Measurements from ENCODE around the gene CHAF1A. TPM values are rescaled to one million over a fixed set of nuclear protein-coding genes. Genes with fewer than 3 reads are reported as not detected.

CHAF1A gene
- total RNA-seq, 1 experiment from 2014 or later: 44.1 TPM

DNA sequence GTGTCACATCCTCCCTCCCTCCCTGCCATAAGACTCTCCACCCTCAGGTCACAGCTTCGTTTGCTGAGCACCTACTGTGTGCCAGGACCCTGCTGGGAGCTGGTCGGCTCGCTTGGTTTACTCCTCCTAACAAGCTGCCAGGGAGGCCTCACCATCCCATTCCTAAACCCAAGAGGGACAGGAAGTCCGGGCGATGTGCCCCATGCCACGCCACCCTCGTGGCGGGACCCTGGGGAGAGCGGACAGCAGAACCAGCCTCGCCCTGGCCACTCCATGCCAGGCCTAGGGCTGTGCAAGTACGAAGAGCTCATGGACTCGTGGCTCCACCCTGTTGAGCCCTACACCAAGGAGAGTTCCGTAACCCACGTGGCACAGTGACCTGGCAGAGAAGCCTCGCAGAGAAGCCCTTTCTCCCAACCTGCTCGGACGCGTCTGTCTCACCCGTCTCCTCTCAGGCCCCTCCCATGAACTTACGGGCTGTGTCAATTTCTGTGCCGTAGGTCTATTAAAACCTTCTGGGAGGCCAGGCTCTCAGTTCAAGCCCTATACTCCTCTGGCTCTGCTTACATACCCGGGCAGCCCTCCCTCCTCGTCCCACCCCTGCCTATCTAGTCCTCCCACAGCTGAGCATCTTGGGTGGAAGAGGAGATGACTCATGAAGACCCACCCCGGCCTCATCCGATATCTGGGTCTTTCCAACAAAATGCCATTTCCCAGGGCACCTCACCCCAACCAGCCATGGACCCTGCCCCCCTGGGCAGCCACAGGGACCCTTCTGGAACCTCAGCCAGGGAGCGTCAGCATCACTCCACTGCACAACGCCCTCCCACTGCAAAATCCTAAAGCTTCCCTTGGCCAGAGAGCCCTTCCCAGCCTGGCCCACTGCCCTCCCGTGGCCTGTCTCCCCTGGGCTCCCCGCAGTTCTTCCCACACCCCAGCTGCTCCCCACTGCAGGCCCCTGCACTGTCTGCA lies 52.6 kb downstream of the CHAF1A start:
- DNase-seq (ENCODE audit: low read depth): no peak

DNA sequence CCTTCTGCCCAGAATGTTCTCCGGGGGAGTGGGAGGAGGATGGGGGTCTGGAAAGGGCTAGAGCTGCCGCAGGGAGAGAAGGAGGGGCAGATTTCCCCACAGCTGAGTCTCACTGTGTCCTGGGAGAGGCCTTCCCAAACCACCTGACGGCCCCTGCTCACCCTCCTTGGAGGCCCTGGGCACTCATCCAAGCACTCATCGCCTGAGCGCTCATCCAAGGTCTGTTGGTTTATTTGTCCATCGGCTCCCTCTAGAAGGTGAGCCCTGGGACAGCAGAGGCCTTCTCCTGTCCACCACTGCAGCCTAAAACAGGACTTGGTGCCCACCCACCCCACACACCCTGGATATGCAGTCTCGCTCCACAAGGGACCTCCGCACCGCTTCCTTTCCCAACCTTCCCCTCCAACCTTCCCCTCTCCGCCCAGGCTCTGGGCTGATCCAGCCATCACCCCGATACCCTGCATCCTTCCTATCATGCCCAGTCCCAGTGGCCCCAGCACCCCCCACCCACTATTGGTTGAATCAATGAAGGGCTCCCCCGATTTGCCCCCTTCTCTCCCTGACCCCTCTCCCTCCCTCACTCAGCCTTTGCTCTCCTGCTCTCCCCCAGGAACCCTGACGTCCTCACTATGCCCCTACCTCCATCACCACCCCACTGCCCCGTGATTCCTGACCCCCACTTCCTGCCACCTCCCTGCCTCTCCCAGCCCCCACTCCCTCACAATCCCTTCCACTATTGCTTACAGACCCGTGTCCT lies 53.5 kb downstream of the CHAF1A start:
- peak; percentile 15 for DNase-seq (ENCODE audit: low read depth)

DNA sequence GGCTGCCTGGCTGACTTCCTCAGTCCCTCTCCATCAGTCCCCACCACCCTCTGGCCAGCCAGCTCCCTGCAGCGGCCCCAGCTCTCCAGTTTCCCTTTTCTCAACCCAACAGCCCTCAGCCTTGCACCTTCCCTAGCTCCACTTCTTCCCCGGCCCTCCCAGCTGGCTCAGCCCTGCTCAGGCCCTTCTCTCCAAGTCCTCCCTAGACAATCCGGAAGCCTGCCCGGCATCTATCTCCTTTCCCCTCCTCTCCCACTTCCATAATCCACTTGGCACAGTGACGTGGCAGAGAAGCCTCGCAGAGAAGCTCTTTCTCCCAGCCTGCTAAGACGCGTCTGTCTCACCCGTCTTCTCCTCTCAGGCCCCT lies 54.0 kb downstream of the CHAF1A start:
- DNase-seq (ENCODE audit: low read depth): peak; percentile 35

DNA sequence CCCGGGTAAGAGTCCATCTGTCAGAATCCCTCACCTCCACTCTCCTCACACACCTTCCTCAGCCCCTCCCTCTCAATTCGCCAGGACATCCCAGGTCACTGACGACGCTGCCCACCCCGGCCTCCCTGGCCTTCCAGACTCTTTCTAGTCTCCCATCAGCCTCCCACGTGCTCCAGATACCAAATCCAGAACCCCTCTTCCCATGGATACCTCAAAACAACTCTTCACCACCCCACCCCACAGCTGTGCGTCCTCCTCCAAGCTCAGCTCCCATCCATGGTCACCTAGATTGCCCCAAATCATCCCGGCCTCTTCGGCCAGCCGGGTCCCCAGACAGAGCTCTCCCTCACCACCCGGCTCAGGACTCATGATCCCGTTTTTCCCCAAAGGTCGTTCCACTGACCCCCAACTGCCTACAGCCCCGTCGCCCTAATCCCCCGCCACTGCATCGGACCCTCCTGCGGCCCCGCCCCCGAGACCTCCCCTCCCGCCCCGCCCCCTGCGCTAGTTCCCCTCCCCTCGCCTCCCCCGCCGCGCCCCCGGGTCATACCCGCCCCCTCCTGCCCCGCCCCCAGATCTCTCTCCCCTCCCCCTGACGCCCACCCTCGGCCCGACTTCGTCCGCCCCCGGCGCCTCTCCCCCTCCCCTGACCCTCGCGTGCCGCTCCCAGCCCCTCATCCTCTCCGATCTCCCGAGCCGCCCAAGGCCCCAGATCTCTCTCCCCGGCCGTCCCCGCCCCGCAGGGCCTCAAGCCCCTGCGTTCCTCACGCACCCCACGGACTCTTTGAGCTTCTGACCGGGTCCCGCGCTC lies 54.6 kb downstream of the CHAF1A start:
- no peak for DNase-seq (ENCODE audit: low read depth)

DNA sequence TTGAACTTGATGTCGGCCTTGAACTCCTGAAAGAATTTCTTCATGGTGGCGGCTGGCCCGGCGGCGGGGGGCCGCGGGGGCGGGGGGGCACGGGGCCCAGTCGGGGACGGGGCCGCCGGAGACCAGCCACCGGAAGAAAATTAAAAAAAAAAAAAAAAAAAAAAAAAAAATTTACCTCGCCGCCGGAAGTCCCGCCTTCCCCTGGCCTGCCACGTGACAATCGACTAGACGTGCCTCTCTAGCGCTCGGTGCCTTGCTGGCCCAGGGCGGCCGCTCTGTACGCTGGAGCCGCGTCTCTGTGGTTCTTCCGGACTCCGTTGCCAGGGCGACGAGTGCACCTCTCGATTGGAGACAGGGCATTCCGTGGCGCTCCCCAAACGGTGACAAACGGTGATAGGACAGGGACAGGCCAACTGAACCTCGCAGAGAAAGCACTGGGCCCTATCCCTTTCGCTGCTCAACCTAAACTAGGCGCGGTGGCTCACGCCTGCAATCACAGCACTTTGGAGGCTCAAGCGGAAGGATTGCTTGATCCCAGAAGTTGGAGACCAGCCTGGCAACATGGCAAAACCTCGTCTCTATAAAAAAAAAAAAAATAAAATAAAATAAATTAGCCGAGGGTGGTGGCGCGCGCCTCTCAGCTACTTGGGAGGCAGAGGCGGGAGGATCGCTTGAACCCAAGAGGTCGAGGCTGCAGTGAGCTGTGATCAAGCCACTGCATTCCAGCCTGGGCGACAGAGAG lies 55.4 kb downstream of the CHAF1A start, which contains the start of gene UBXN6:
TSS of gene UBXN6 (minus strand) at position 141 of the 742 bp plus-strand sequence. CDS start at position 44, 97 bp downstream.
- peak; percentile 85 for DNase-seq (ENCODE audit: low read depth)

DNA sequence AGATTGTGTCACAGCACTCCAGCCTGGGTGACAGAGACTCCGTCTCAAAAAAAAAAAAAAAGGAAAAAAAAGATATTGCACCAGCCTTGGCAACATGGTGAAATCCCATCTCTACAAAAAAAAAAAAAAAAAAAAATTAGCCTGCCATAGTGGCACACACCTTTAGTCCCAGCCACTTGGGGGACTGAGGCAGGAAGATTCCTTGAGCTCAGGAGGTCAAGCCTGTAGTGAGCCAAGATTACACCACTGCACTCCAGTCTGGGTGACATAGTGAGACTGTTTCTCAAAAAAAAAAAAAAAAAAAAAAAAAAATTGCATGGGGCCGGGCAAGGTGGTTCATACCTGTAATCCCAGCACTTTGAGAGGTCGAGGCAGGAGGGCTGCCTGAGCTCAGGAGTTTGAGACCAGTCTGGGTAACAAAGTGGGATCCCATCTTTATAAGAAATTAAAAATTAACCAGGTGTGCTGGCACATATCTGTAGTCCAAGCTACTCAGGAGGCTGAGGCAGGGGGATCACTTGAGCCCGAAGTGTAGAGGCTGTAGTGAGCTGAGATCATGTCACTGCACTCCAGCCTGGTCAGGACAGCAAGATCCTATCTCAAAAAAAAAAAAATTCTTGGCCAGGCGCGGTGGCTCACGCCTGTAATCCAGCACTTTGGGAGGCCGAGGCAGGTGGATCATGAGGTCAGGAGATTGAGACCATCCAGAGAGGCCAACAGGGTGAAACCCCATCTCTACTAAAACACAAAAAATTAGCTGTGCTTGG lies 62.6 kb downstream of the CHAF1A start:
- no peak for DNase-seq (ENCODE audit: low read depth)

DNA sequence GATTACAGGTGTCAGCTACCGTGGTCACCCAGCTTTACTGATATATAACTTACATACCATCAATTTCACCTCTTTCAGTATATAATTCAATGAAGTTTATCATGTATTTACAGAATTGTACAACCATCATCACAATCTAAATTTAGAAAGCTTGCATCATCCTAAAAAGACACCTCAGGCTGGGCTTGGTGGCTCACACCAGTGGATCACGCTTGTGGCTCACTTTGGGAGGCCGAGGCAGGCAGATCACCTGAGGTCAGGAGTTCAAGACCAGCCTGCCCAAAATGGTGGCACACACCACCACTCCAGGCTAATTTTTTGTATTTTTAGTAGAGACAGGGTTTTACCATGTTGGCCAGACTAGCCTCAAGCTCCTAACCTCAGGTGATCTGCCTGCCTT lies 65.4 kb downstream of the CHAF1A start:
- no peak for DNase-seq (ENCODE audit: low read depth)

DNA sequence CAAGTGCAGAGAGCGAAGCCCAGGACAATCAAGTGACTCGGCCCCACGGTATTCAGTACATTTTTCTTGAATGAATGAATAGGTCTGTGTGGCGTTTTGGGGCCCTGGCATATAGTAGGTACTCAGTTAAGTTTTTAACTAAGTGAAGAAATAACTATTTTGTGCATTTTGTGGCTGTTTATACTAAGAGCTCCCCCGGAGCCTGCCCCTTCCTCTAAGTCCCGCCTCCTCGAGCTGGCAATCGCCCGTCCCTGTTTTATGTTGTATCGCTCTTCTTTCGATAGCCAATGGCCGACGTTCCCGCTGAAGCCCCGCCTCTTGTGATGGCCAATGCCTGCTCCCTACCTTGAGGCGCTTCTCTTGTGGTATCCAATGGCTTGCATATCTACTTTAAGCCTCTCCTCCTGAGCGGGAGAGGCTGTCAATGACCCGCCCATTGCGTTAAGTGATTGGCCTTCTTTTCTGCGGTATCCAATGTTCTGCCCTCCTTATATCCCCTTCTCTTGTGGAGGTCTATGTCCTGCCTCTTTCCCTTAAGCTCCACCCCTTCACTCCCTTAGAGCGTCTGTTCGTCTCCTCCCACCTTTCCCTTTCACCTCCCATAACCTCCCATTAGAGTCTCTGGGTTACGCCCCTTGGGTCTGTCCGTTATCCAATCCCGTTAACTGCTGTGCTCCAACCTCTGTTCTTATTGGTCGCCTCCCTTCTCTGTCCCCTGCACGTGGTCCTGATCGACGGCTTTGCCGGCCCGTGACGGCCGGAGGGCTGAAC lies 69.1 kb downstream of the CHAF1A start:
- peak; percentile 99 for DNase-seq (ENCODE audit: low read depth)

DNA sequence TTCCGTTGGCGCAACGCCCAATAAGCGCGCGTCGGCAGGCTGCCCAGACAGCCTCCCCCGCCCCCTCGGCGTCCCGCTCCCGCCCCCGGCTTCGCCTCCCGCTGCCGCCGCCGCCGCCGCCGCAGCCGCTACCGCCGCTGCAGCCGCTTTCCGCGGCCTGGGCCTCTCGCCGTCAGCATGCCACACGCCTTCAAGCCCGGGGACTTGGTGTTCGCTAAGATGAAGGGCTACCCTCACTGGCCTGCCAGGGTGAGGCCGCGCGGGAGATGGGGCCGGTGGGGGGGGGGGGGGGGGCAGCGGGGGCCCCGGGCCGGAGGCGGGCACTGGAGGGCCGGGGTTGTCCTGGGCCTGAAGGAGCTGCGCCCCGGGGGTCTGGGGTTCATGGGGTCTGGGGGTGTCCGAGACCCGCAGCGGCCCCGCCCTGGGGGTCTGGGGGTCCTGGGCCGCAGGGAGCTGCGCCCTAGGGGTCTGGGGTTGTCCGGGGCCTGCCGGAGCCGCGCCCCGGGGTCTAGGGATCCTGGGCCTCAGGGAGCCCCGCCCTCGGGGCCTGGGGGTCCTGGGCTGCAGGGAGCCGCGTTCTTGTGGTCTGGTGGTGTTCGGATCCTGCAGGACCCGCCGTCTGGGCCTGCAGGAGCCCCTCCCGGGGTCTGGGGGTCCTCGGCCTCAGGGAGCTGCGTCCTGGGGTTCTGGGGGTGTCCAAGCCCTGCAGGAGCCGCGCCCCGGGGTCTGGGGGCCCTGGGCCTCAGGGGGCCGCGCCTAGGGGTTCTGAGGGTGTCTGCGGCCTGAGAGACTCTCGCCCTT lies 69.9 kb downstream of the CHAF1A start, which contains the start of gene HDGFL2:
TSS of gene HDGFL2 (plus strand) at position 124 of the 801 bp plus-strand sequence. CDS start at position 178, 54 bp downstream.
- no peak for DNase-seq (ENCODE audit: low read depth)

DNA sequence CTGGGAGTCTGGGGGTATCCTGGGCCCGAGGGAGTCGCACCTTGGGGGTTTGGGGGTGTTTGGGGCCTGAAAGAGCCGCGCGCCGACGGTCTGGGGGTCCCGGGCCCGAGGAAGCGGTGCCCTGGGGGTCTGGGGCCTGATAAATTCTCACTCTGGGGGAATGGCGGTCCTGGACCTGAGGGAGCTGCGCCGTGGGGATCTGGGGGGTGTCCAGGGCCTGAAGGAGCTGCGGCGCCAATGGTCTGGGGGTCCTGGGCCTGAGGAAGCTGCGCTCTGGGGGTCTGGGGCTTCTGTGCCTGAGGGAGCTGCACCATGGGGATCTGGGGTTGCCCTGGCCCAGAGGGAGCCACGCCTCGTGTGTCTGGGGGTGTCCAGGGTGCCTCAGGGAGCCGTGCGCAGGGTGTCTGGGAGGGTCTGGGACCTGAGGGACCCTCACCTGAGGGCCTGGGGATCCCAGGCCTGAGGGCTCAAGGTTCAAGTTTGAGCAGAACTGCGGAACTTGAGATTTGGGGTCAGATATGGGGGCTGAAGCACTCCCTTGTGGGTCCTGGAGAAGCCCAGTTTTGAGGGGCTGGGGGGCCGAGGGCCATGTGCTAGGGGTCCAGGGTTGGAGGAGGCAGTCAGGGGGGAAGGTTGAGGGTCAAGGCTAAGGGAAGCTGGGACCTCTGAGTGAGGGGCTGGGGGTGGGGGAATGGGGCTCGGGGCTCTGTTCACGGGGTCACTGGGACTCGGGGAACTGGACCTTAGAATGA lies 70.7 kb downstream of the CHAF1A start:
- no peak for DNase-seq (ENCODE audit: low read depth)

DNA sequence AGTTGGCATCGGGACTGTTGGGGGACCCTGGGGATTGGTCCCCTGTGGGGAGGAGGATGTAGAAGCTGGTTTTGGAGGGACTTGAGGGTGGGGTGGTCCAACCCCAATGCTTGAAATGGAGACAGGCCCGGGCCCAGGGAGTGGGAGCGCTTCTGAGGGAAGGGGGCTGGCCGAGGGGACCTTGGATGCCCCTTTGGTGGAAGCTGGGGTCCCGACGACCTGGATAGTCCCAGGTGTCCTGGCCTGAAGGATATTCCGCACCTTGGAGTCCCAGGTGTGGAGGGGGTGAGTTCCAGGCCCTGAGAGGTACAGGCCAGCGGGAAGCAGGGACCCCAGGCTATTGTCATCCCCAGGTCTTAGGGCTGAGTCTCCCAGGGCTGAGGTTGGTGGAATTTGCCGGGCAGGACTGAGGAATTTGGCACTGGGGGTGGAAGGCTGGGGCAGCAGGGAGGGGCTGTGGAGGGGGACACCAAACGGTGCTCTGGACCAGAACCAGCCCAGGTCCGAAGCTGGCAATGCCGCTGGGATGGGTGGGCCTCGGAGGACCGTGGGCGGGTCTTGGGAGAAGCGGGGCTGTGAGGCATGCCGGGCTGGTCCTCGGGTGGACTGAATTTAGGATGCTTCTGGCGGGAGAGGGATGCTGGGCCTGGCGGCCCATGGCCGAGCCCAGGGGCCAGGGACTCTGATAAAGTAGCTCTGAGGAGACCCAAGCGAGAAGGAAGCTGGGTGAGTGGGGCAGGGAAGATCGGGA lies 71.5 kb downstream of the CHAF1A start:
- DNase-seq (ENCODE audit: low read depth): no peak

DNA sequence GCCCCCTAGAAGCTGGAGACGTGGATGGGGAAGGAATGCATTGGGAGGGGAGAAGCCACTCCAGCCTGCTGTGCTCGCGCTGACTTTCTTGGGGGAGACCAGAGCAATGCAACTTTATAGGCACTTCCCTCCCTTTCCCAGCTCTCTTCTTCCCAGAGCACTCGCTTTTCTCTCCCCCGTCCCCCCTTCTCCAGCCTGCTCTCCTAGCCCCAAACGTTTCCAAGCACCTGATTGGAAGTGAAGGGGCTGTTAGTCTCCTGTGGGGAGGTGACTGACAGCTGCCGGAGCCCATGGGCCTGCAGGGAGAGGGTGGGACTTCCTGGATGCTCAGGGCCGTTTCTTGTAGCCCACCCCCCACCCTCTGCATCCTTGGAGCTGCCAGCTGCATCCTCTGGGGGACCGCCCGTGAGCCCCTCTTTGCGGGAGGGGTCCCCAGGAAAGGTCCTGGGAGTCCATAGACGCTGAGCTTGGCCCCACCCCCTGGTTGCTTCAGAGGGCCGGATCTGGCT lies 72.1 kb downstream of the CHAF1A start:
- peak; percentile 53 for DNase-seq (ENCODE audit: low read depth)

DNA sequence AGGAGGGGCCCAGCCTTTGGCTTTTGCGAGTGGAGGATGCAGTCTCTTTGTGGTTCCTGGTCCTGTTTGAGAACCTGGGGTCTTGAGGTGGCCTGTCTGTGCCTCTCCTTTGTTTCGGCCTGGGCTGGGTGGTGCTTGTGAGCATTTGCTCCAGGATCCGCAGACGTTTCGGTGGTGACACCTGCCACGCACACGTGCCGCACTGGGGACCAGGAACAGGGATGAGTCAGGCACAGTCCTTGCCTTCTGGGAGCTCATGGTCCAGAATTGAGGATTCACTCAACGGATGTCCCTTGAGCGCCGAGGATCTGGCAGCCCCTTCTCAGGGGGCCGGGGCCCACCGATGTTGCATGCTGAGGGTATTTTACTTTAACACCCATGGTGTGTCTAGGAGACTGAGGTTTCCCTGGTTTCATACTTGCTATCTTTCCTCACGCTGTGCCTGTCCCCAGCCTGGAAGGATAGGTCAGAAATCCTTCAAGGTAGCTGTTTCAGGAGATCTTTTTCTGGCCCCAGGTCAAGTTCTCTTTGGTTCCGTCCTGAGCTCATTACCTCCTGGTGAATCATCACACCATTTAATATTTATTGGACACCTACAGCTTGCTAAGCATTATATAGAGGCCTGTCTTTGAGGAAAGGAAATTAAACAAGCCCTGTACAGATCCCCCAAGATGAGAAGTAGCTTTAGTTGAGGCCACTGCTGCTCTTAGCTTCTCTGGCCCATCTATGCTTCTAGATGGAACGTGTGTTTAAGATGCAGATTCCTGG lies 74.8 kb downstream of the CHAF1A start:
- DNase-seq (ENCODE audit: low read depth): no peak

DNA sequence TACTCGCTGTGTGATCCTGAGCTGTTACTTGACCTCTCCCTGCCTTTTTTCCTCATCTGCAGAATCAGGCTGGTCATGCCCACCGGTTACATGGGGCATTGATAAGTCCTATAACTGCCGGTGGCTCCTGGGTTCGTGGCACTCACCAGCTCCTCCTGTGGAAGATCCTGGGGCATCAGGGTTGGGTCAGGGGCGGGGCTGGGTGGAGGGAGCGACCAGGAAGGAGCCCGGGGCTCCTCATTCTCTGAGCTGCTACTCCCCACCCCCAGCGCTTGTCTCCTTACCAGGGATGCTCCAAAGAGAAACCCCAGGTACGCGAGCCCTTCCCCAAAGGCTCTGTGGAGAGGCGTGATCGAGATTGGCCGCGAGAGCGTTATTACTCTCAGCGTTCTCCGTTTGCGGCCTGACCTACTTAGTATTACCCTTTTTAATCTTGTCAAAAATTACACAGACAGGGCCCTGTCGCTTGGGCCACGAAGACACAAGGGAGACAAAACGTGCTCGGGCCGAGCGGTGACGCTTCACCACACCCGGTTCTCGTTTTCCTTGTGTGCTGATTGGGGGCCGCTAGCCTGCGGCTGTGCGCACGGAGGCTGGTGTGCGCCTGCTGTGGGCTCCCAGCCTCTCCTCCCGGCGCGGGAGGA lies 80.4 kb downstream of the CHAF1A start:
- no peak for DNase-seq (ENCODE audit: low read depth)

DNA sequence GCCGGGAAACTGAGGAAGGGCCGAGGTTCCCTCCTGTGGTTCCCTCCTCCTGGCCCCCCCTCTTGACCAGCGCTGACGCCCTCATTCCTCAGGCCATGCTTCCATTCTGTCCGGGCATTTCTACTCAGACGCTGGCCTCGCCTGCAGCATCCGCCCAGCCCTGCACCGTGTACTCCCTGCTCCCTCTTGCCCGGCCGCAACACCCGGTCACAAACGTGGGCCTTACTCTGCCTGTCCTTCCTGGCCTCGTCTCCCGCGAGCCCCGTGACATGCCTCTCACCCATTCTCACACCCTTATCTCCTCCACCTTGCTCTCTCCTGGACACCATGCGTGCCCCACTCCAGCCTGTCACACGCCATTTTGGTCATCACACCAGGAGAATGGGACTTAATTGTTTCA lies 80.9 kb downstream of the CHAF1A start:
- no peak for DNase-seq (ENCODE audit: low read depth)

Measured in HT1080 (cell line).